Measurements from ENCODE around the gene CLK2. TPM values are rescaled to one million over a fixed set of nuclear protein-coding genes. Genes with fewer than 3 reads are reported as not detected.
"Not testable (repeated sequence)": the region's sequence is repeated elsewhere in the genome, so short reads cannot be mapped to it uniquely, and the experiment has no call there.

CLK2 gene
- total RNA-seq, 2 donors from 2014 or later = 36.6 to 40.7 TPM

GRCh38 chr1:155294520-155295182 is 21.3 kb upstream of the CLK2 start:
- peaks cover 0 to 8% of the 10 kb centered on the region in 2 donors for H3K27me3 ChIP-seq
- DNase-seq (no peak), ATAC-seq (no peak)
- no peak overlapping the region for H3K4me3 ChIP-seq
- no peaks in the 10 kb centered on the region for H3K9me3 ChIP-seq
- peaks cover 10% of the 10 kb centered on the region for H3K4me1 ChIP-seq
- TF ChIP-seq, protein P1, sequence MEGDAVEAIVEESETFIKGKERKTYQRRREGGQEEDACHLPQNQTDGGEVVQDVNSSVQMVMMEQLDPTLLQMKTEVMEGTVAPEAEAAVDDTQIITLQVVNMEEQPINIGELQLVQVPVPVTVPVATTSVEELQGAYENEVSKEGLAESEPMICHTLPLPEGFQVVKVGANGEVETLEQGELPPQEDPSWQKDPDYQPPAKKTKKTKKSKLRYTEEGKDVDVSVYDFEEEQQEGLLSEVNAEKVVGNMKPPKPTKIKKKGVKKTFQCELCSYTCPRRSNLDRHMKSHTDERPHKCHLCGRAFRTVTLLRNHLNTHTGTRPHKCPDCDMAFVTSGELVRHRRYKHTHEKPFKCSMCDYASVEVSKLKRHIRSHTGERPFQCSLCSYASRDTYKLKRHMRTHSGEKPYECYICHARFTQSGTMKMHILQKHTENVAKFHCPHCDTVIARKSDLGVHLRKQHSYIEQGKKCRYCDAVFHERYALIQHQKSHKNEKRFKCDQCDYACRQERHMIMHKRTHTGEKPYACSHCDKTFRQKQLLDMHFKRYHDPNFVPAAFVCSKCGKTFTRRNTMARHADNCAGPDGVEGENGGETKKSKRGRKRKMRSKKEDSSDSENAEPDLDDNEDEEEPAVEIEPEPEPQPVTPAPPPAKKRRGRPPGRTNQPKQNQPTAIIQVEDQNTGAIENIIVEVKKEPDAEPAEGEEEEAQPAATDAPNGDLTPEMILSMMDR (IDR thresholded peaks at IDR 0.05) = no peak
- TF ChIP-seq POLR2A (IDR thresholded peaks at IDR 0.05) = no peak
- no peaks in the 10 kb centered on the region for H3K36me3 ChIP-seq (replicated peaks in 1 of 2; ENCODE audit: insufficient read depth in 1 of 2, low read depth in 2 of 2)
- no peak overlapping the region for H3K27ac ChIP-seq
- intact Hi-C loops (cut with DNase I) = no loop called here
- WGBS, 2 donors = 24 to 46% methylated on average over 19 to 46 of the region's 46 CpGs

GRCh38 chr1:155293086-155293749 is 19.9 kb upstream of the CLK2 start:
- 76 to 79% methylated on average over 7 to 17 of the region's 17 CpGs for WGBS, 2 donors
- DNase-seq = no peak
- H3K27ac ChIP-seq = no peak overlapping the region

GRCh38 chr1:155291006-155291405 is 17.7 kb upstream of the CLK2 start:
- intact Hi-C loops (cut with DNase I) = not testable (repeated sequence)

More at GRCh38 chr1:155293086-155293749, 19.9 kb upstream of the CLK2 start:
- ATAC-seq = no peak
- intact Hi-C loops (cut with DNase I) = no loop called here
- no peak for TF ChIP-seq POLR2A (IDR thresholded peaks at IDR 0.05)
- TF ChIP-seq, protein P1 (IDR thresholded peaks at IDR 0.05) = no peak
- no peaks in the 10 kb centered on the region for H3K9me3 ChIP-seq
- peaks cover 10% of the 10 kb centered on the region for H3K4me1 ChIP-seq
- no peaks in the 10 kb centered on the region for H3K36me3 ChIP-seq (replicated peaks in 1 of 2; ENCODE audit: insufficient read depth in 1 of 2, low read depth in 2 of 2)
- H3K4me3 ChIP-seq = no peak overlapping the region
- H3K27me3 ChIP-seq = peaks cover 0 to 8% of the 10 kb centered on the region in 2 donors

GRCh38 chr1:155287987-155288543 is 14.8 kb upstream of the CLK2 start:
- no peak for ATAC-seq
- Histone ChIP-seq H3K27me3 (no peaks in the 10 kb centered on the region), H3K36me3 (replicated peaks in 1 of 2; ENCODE audit: insufficient read depth in 1 of 2, low read depth in 2 of 2) (no peaks in the 10 kb centered on the region), H3K9me3 (no peaks in the 10 kb centered on the region), H3K4me3 (no peak overlapping the region), H3K4me1 (no peaks in the 10 kb centered on the region), H3K27ac (no peak overlapping the region)
- DNase-seq = no peak
- TF ChIP-seq, protein P1 (IDR thresholded peaks at IDR 0.05) = no peak
- no peak for TF ChIP-seq POLR2A (IDR thresholded peaks at IDR 0.05)
- intact Hi-C loops (cut with DNase I) = no loop called here
- 92 to 94% methylated on average over 17 to 20 of the region's 21 CpGs for WGBS, 2 donors

More at GRCh38 chr1:155291006-155291405, 17.7 kb upstream of the CLK2 start:
- 73 to 77% methylated on average over 10 of the region's 10 CpGs for WGBS, 2 donors
- H3K27ac ChIP-seq; H3K36me3 ChIP-seq (replicated peaks in 1 of 2; ENCODE audit: insufficient read depth in 1 of 2, low read depth in 2 of 2); H3K4me3 ChIP-seq; H3K9me3 ChIP-seq; H3K27me3 ChIP-seq; ATAC-seq; DNase-seq: not testable (repeated sequence)
- H3K4me1 ChIP-seq = peaks cover 10% of the 10 kb centered on the region

GRCh38 chr1:155286544-155286943 is 13.2 kb upstream of the CLK2 start:
- ATAC-seq (no peak), DNase-seq (no peak)
- no peaks in the 10 kb centered on the region for H3K9me3 ChIP-seq
- 84 to 88% methylated on average over 2 of the region's 2 CpGs for WGBS, 2 donors
- H3K4me1 ChIP-seq = no peaks in the 10 kb centered on the region
- no peak overlapping the region for H3K27ac ChIP-seq
- H3K27me3 ChIP-seq = no peaks in the 10 kb centered on the region
- intact Hi-C loops (cut with DNase I) = no loop called here
- TF ChIP-seq, protein P1 (IDR thresholded peaks at IDR 0.05) = no peak
- no peak for TF ChIP-seq POLR2A (IDR thresholded peaks at IDR 0.05)
- H3K4me3 ChIP-seq = no peak overlapping the region
- H3K36me3 ChIP-seq (replicated peaks in 1 of 2; ENCODE audit: insufficient read depth in 1 of 2, low read depth in 2 of 2) = no peaks in the 10 kb centered on the region

Measured in body of pancreas (tissue), 4 donors.